MM.1S (cell line): ENCODE measurements around the gene NDRG2.

ENCODE experiments used
- CTCF ChIP-seq: fragments of 300-600 bp; sonication (generic); IDR thresholded peaks from 2 replicates; pipeline ENCODE4 v1.5.1; 2016; ENCODE audit warnings: antibody characterized with exemption, low read length, mixed read lengths
- EZH2 ChIP-seq: fragments of 300-600 bp; sonication (generic); optimal IDR thresholded peaks from 2 replicates; pipeline ENCODE3; 2017; ENCODE audit warnings: low read depth, mild to moderate bottlenecking, antibody characterized with exemption, low read length, mixed read lengths
- EZH2phosphoT487 ChIP-seq: fragments of 300-600 bp; sonication (generic); IDR thresholded peaks from 2 replicates; pipeline ENCODE4 v1.6.1; 2018; ENCODE audit warnings: antibody characterized with exemption, low read length

- TF ChIP-seq CTCF: no peak
- TF ChIP-seq EZH2phosphoT487: no peak
- TF ChIP-seq EZH2: no peak
These were observed 9.8 kb upstream of the NDRG2 start, which contains the start of gene RNASE13 for GRCh38 chr14:21034707-21035106.
